Forelimb muscle (tissue), 1 donor: ENCODE data around the gene NMNAT1. TPM values are rescaled to one million over a fixed set of nuclear protein-coding genes. Genes with fewer than 3 reads are reported as not detected.
"Not testable (repeated sequence)": the region's sequence is repeated elsewhere in the genome, so short reads cannot be mapped to it uniquely, and the experiment has no call there.

ENCODE experiments used
- DNase-seq: peaks from one replicate; pipeline ENCODE4 v3.0.0-alpha.2; 2013; ENCODE audit warnings: low read depth
- polyA plus RNA-seq: library from polyadenylated mRNA; unstranded; fragments of 120-200 nt; gene quantifications from one replicate; pipeline ENCODE4 v1.2.1, GENCODE V29; 2013; ENCODE audit not compliant: insufficient read length

NMNAT1 gene
- polyA plus RNA-seq: 10.9 TPM

DNA sequence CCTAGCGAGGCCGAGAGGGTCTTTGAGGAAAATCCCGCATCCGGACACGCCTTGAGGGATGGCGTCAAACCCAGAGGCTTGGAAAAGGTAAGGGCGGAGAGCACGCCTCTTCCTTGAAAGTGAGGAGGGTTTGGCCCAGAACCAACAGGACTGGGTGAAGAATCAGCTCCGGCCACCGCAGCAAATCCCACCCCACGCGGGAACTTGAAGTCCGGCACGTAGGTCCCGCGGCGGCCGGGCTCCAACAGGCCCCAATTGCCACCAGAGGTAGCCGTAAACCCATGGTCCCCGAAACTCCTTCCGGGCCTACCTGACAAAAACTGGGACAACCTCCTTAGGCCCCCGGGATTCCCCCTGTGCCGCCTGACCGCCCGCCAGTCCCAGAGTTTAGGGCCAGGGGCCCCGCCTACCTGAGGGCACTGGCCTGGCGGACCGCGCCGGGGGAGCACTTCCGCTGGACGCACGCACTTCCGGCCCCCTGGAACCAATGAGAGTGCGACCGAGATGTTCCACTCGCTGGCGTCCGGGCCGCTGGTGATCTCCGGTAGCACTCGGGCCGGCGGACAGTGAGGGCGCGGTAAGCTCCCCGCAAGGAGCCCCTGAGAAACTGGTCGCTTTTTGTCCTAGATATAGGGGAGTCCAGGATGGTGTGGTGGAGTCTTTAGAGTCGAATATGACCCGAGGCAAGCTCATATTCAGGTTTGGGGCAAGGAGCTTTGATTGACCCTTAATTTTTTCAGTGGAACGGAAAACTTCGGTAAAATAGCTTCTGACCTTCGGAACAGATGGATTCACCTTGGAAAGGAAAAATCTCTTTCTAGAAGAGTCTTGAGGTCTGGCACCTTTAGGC, at the start of gene NMNAT1, which contains the start of gene LZIC:
TSS of gene NMNAT1 (plus strand) at position 537 of the 850 bp plus-strand sequence. CDS start 28,599 bp downstream, outside the sequence.
TSS of gene LZIC (minus strand) at position 453 of the 850 bp plus-strand sequence. CDS start 6,772 bp downstream, outside the sequence.
- DNase-seq: peak; percentile 65

DNA sequence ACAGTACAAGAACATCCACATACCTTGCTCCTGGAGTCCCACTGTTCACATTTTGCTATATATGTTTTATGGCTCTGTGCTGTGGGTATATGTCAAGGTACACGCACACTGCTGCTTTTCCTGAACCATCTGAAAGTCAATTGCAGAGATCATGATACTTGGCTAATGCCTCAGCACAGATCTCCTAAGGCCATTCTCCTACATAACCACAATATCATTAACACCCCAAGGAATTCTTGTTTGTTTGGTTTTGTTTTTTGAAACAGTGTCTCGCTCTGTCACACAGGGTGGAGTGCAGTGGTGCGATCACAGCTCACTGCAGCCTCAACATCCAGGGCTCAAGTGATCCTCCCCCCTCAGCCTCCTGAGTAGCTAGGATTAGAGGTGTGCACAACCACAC, 49.2 kb upstream of the NMNAT1 start:
- no peak for DNase-seq

DNA sequence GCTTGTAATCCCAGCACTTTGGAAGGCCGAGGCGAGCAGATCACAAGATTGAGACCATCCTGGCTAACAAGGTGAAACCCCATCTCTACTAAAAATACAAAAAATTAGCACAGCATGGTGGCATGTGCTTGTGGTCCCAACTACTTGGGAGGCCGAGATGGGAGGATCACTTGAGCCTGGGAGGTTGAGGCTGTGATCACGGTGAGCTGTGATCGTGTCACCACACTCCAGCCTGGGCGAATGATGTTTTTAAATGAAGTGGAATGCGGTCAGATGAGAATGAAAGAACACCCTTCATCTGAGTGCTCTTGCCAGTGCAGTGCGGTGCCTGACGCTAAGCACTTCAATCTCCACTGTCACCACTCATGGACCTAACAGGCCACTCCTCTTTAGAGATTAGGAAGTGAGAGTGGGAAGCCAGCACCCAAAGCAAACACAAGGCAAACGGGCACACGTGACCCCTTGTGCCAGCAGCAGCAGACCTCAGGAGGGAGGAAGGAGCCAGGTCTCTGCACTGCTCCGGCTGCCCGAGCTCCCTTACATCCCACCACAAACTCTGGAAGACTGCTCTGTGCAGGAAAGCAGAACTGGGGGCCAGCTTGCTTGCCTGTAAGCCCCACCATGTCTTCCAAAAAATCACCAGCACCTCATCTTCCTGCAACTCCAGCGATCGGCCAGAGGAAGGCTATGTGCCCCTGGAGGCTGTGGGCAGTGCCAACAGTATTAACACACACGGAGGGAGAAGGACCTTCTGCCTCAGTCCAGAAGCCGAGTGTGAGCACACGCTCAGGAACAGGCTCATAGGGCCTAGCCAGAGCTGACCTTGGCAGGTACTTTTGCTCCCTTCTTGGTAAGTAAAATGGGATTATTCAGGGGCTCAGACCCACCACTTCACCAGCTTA, 42.9 kb upstream of the NMNAT1 start:
- DNase-seq: no peak

DNA sequence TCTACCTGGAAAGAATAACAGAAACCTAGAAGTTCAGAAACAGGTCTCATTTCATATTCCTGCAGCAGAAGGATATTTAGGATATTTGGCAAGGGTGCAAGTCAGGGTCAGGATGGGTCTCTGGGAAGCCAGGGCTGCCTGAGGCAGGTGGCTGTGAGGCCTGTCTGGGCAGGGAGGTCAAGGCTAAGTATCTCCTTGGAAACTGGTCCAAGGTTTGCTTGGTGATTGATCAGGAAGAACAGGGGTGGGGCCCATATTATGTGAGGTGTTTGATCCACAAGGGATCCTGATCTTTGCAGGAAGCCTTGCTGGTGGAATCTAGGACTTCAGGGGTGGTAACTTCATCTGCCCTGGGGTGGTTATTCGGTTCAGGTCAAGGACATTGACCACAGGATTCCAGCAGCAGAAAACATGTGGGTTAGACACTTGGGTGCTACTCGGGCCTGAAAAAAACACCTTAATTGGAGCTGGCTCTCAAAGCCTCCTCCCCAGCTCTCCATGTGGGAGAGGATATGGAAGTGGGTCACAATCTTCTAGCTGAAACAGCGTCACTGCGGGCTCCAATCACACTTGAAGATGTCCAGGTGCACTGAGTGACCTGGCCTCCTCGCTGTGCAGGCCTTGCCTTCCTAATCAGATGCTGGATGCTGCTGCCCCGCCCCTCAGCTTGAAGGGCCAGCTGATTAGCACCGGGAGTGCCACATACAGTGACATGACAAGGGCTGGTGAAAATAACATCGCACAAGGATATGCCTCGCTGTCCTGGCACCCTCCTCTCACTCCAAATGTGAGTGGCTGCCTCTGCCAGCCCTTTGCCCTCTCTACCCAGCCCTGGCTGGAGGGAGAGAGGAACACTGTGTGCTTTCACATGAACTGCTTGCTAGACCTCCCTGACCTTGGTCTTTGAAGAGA, 41.9 kb upstream of the NMNAT1 start:
- no peak for DNase-seq

DNA sequence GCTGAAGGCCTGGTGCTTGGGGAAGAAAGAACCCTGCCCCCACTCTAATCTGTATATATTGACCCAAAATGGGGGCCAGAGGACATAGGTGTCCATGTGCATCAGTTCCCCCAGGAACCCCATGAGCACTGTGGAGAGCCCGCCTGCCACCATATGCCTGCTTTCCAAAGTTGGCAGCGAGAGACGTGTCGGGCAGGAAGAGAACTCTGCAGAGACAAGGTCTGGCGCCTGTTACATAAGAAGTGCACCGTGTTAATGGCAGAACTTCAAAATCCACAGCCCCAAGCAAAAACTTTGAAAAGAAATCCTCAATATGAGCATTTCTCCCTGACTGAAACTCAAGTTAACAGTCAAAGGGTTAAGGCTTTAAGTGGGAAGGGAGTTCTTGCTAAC, 41.2 kb upstream of the NMNAT1 start:
- DNase-seq: no peak

DNA sequence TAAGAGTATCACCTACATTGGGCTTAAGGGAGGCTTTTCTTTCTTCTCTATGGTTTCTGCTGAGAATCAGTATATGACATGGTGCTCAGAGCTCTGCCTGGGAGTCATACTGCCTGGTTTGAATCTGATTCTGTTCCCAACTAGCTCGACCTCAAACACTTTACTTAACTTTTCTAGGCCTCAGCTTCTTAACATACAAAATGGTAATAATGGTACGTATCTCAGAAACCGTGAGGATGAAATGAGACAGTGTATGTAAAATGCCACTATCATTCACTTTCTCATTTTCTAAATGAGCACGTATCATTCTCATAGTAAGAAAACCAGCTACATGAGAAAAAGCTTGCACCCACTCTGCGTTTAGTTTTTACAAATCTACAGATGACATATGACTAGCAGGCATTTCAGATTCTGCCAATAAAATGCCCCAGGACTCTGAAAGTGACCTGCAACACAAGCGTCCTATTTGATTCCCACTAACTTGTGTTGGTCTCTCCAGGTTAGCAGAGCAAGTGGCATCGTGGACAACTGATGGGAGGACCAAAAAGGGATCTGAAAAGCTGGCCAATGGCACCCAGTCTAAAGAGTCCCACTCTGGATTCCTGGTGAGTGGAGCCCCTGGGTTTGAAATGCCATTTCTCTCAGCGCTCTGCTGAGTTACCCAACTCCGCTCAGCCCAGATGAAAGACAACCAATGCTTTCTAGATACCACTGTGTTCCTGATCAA, 39.3 kb upstream of the NMNAT1 start:
- DNase-seq: no peak

DNA sequence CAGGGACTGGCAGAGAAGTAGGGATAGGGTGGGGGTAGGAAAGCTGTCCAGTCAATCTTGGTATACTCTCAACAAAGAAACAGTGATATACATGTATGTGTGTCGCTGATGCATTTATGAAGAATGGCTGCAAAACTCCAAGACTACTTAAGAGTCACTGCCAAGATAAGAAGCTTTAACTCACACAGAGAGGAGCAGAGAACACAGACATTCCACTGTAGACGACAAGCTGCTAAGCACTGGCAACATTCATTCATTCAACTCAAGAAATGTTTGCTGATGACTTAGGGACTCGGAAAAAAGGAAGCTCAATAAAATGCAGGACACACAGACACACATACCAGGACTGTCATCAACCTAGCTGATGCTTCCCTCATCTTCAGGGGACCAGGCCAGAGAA, 38.7 kb upstream of the NMNAT1 start:
- DNase-seq: no peak

DNA sequence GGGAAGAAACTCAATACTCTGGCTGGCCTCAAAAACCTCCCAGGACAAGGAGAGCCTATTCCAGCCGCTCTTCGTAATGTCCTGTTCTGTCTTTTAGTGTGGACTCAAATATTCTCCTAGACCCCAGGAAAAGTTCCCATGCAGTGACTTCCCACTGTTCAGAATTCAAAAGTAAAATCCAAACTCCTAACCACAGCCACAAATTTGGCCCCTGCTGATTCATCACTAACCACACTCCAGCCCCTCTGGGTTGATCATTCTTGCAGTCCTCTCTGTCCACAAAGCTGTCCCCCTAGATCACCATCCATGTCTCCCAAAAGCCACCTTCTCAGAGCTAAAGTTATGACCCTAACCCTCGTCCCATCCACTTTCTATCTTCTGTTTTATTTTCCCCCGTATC, 38.3 kb upstream of the NMNAT1 start:
- DNase-seq: no peak

DNA sequence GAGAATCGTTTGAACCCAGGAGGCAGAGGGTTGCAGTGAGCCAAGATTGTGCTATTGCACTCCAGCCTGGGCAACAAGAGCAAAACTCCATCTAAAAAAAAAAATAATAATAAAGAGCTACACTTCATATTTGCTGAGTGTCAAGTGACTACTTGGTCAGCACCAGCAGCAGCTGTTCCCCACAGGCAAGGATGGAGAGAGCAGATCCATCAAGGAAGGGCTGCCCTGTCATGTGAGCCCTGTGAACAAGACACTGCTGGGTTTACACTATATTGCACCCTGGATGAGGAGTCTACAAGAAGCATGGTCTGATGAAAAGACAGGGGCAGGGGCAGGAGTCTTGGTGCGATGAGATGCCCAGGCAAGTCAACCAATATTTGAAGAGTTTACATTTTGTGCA, 36.8 kb upstream of the NMNAT1 start:
- no peak for DNase-seq

DNA sequence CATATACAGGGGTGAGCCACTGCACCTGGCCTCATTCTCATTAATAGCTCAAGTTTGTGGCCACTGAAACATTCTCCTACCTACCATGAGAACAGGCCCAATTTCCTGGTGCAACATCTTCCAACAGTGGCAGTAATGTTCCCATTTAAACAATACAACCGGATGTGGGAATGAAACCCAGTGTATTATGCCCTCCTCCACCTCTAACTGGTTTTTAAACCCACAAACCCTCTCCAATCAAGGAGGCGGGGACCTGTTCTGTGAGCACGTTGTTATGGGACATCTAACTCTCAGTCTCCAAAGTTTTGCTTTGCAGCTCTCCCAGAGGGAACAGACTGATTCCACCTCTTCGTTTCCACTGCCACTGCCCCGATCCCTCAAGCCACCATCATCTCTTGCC, 35.8 kb upstream of the NMNAT1 start:
- no peak for DNase-seq

DNA sequence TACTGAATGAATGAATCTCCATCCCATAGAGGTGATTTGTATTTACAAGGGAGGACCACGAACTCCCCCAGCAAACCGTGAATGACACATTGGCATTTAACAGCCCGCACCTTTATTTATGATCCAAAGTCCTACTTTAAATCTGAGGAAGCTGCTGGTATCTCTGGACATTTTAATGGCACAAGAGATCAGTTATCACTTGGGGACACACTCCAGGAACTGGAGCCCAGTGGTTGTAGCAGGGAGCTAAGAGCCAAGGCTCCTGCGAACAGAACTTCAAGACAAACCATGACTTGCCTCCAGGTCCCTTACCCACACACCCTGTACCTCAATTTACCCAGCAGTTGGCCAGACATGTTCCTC, 34.4 kb upstream of the NMNAT1 start:
- DNase-seq: no peak

DNA sequence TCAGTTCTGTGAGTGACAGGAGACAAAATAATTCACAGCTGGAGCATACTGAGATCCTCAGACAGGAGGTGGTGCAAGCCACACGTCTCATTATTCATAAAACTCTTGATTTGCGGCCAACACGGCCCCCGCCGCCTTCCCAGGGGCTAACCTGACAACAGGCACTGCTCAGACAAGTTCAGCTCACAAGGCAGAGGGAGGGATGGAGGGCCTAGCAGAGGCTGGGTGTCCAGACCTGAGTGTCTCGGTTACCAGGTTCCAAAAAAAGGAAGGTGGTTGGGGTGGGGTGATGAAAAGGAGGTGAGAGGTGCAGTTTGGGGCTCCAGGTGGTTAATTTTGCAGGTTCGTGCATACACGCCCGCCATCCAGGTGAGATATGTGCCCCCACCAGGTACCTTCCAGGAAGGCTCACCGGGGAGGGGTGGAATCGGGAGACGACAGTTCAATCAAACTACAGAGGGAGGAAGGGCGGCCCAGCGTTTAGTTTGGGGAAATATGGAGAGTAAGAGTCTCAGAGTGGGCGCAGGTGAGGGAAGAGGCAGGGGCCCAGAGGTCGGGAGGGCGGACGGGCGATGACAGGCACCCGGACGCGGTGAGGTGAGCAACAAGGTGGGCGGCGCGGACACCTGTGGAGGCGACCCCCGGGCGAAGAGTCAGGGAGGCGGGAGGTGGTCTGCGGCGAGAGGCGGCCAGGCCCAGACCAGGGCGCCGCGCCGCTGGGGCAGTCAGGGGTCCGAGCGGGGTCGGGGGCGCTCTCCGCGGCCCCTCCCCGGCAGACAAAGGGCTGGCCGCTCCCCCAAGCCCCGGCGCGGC, 33.8 kb upstream of the NMNAT1 start:
- DNase-seq: no peak

DNA sequence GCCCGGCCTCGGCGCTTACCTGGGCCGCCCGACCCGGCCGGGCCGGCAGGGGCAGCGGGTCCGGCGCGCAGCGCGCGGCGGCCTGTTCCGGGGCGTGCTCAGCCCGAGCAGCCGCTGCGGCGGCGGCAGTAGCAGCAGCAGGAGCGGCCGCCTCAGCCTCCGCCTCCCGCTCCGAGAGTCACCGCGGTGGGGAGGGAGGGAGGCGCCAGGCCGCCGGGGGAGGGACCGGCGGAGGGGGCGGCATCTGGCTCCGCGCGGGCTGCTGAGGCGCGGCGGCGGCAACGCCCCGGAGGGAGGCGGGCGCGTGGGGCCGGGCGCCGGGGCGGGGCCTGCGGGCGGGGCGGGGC, 33.2 kb upstream of the NMNAT1 start, which contains the start of gene CTNNBIP1:
TSS of gene CTNNBIP1 (minus strand) at position 194 of the 347 bp plus-strand sequence. CDS start 38,205 bp downstream, outside the sequence.
- DNase-seq: no peak

DNA sequence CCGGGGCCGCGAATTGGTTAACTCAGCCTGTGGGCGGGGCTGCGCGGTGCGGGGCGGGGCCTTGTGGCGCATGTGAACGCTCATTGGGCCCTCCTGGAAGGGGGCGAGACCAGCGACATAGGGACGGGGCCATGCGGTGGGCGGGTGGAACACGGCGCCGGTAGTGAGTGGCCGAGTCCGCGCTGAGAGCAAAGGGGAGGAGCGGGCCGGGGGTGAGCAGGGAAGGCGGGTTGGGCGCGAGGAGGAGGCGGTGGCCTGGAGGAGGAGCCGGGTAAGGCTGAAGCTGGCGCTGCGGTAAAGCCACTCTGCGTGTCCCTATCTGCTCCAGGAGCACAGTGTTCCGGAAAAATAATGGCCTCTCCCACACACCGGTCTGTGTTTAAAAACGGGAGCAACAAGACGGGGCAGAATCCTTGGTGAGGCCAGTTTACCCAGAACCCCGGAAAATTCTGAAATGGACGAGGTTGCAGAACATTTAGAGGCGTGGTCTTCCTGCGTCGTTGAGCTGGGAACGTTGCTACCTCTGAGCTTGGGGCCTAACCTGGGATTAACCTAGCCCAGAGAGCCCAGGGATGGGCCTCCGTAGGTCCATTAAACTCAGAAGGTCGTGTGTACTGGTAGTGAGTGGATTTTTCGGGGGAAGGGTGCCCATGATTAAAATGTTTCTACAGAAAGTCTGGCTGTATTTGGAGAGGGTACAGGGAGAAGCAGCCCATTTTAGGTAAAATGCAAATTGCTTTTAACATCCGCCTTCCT, 32.7 kb upstream of the NMNAT1 start:
- peak; percentile 90 for DNase-seq

DNA sequence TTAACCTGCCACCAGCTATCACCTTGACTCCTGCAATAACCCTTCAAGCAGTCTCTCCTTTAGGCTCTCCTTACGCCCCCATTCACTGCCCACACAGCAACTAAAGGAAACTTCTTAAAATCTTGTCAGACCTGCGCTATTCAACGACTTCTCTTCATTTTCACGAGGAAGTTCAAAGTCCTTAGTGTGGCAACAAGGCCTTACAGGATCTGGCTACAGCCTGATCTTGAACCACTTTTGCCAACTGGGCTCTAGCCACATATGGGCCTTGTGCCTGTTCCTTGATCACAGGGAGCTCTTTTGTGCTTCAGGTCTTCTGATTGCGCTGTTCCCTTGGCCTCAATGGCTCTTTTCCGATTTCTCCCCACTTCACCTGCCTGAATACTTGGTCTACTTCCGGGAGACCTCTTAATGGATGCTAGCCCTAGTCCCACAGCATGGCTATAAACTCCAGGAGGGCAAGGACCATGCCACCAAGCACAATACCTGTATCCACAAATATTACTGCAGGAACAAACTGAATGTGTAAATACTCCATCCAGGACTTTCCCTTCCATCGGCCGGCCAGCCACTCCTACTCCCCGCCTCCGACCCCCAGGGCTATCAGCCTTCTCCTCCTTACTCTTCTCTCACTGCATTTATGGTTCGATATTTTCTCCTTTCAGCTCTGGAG, 30.9 kb upstream of the NMNAT1 start:
- DNase-seq: no peak

DNA sequence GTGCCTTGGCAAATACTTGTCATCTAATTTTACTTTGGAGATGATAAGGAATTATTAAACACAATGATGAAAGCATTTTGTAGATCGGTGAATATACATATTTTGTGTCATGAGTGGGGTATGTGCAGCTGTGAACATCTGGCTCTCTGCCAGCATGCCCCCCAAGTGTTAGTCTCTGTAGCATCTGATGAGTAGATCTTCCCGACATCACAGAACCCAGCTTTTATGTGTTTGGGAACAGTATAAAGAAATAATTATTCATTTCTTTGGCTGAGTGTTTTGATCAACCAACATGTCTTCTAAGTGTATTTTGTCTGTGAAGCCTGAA, 28.7 kb upstream of the NMNAT1 start:
- DNase-seq: no peak

DNA sequence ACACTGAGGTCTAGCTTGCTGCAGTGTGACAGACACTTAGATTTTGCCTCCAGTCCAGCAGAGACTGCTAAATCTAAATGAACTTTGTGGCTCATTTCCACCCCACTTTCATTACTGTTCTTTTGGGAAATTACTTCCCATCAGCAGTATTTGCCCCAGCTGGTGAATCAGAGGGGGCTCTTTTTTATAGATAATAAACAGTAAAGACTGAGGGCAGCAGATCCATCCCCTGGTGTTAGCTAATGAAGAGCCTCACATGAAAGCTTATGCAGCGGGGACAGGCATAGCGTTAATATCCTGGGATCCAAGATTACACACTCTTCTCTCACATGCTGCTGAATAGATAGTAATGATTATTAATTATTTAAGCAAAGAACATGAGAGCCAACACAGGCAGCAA, 26.8 kb upstream of the NMNAT1 start:
- no peak for DNase-seq

DNA sequence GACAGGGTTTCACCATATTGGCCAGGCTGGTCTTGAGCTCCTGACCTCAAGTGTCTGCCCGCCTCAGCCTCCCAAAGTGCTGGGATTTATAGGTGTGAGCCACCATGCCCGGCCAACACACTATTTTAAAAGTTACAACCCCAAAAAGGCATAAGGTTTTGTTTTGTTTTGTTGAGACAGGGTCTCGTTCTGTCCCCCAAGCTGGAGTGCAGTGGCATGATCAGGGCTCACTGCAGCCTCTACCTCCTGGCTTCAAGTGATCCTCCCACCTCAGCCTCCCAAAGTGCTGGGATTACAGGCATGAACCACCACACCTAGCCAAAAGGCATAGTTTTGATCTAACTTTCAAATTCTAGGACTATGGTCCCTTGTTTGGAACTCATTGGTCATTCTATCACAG, 25.8 kb upstream of the NMNAT1 start:
- not testable (repeated sequence) for DNase-seq

DNA sequence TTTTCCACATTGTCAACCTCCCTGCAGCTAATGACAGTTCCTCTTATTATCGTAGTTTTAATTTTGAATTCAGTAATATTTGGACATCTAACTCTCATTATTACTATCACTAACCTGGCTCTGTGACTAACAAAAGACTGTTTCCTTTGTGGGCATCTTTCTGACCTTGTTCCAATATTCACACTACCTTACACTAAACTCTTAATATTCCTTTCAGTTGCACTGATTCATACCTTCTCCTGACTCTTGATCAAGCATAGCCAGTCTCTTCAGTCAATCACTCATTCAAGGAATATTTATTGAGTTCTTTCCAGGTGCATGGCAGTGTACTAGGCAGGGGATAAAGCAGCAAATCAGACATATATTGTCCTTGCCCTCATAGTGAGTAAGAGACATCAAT, 25.4 kb upstream of the NMNAT1 start:
- DNase-seq: no peak
